ENCODE measurements around the gene OR9A4.
"Not testable (repeated sequence)": the region's sequence is repeated elsewhere in the genome, so short reads cannot be mapped to it uniquely, and the experiment has no call there.

OR9A4 gene

GRCh38 chr7:141916099-141916498 is at the start of gene OR9A4:
TSS of gene OR9A4 (plus strand) at chr7:141916399. CDS start at chr7:141918876, 2,477 bp downstream.
- DNase-seq (ENCODE audit: low read depth): no peak

GRCh38 chr7:141866974-141867373 is 49.2 kb upstream of the OR9A4 start:
- DNase-seq (ENCODE audit: low read depth): no peak

- DNase-seq (ENCODE audit: low read depth): no peak
Observed at GRCh38 chr7:141872931-141873330, 43.3 kb upstream of the OR9A4 start.

GRCh38 chr7:141874787-141875186 is 41.4 kb upstream of the OR9A4 start:
- no peak for DNase-seq (ENCODE audit: low read depth)

GRCh38 chr7:141875453-141875852 is 40.7 kb upstream of the OR9A4 start:
- no peak for DNase-seq (ENCODE audit: low read depth)

- no peak for DNase-seq (ENCODE audit: low read depth)
Observed at GRCh38 chr7:141876371-141876770, 39.8 kb upstream of the OR9A4 start.

GRCh38 chr7:141877365-141877764 is 38.8 kb upstream of the OR9A4 start:
- DNase-seq (ENCODE audit: low read depth): no peak

- DNase-seq (ENCODE audit: low read depth): no peak
Observed at GRCh38 chr7:141880960-141881359, 35.2 kb upstream of the OR9A4 start.

- no peak for DNase-seq (ENCODE audit: low read depth)
Observed at GRCh38 chr7:141884539-141885225, 31.5 kb upstream of the OR9A4 start.

- no peak for DNase-seq (ENCODE audit: low read depth)
Observed at GRCh38 chr7:141889321-141889720, 26.9 kb upstream of the OR9A4 start.

- no peak for DNase-seq (ENCODE audit: low read depth)
Observed at GRCh38 chr7:141891336-141891735, 24.9 kb upstream of the OR9A4 start.

- not testable (repeated sequence) for DNase-seq (ENCODE audit: low read depth)
Observed at GRCh38 chr7:141899366-141899765, 16.8 kb upstream of the OR9A4 start.

- DNase-seq (ENCODE audit: low read depth): no peak
Observed at GRCh38 chr7:141906285-141906684, 9.9 kb upstream of the OR9A4 start.

- no peak for DNase-seq (ENCODE audit: low read depth)
Observed at GRCh38 chr7:141911391-141911790, 4.8 kb upstream of the OR9A4 start.

- DNase-seq (ENCODE audit: low read depth): no peak
Observed at GRCh38 chr7:141915565-141915964, 634 bp upstream of the OR9A4 start.

- DNase-seq (ENCODE audit: low read depth): no peak
Observed at GRCh38 chr7:141920281-141920680, 4.1 kb downstream of the OR9A4 start.

GRCh38 chr7:141928146-141928844 is 12.1 kb downstream of the OR9A4 start:
- no peak for DNase-seq (ENCODE audit: low read depth)

GRCh38 chr7:141928845-141929195 is 12.6 kb downstream of the OR9A4 start:
- DNase-seq (ENCODE audit: low read depth): no peak

- no peak for DNase-seq (ENCODE audit: low read depth)
Observed at GRCh38 chr7:141930211-141930610, 14.0 kb downstream of the OR9A4 start.

GRCh38 chr7:141941075-141941474 is 24.9 kb downstream of the OR9A4 start:
- DNase-seq (ENCODE audit: low read depth): no peak

- no peak for DNase-seq (ENCODE audit: low read depth)
Observed at GRCh38 chr7:141943846-141944245, 27.6 kb downstream of the OR9A4 start.

GRCh38 chr7:141944811-141945210 is 28.6 kb downstream of the OR9A4 start:
- DNase-seq (ENCODE audit: low read depth): no peak

GRCh38 chr7:141945356-141945755 is 29.2 kb downstream of the OR9A4 start:
- DNase-seq (ENCODE audit: low read depth): peak; percentile 9

- DNase-seq (ENCODE audit: low read depth): no peak
Observed at GRCh38 chr7:141946796-141947195, 30.6 kb downstream of the OR9A4 start, which contains the start of gene CLEC5A. TSS of gene CLEC5A (minus strand) at chr7:141946974. CDS start at chr7:141946292, 682 bp downstream.
